Sciatic nerve (tissue), 2 donors: ENCODE results near the gene GABBR2. TPM values are rescaled to one million over a fixed set of nuclear protein-coding genes. Genes with fewer than 3 reads are reported as not detected.

ENCODE experiments used
- ATAC-seq: fragments of 200-7000 bp; cut with Tn5 transposase; one replicate; pipeline ENCODE4 v1.9.1; 2020; ENCODE audit warnings: mild to moderate bottlenecking, moderate library complexity
- DNase-seq: peaks from one replicate; pipeline ENCODE4 v3.0.0-alpha.2; 2020; ENCODE audit warnings: low spot score
- intact Hi-C: fragments of 100-400 bp; cut with DNase I; formaldehyde crosslinking; loops from one replicate; pipeline ENCODE4 v1.14.2; 2022
- total RNA-seq: library from RNA; stranded (reverse); fragmentation: NEBNext Ultra II Directional; extraction: Animal tissue kit (Norgen Biotek cat#: 25700); gene quantifications from one replicate; pipeline ENCODE4 v1.2.1, GENCODE V29; 2021
- donor health status: DM: no; HTN: no; CAD: no.
- donor health status: DM: no; HTN: no; CAD: no.

The GABBR2 gene
- total RNA-seq, 1 donor from 2014 or later, result 0.49 TPM

- no peak for ATAC-seq
- intact Hi-C loops, result no loop called here
- no peak for DNase-seq
Measured at GRCh38 chr9:98330831-98331230, 377.9 kb downstream of the GABBR2 start.

- intact Hi-C loops, result no loop called here
- DNase-seq, result no peak
- ATAC-seq, result no peak
Measured at GRCh38 chr9:98329904-98330303, 378.8 kb downstream of the GABBR2 start.

- DNase-seq, result no peak
- no peak for ATAC-seq
- intact Hi-C loops, result no loop called here
Measured at GRCh38 chr9:98329281-98329680, 379.5 kb downstream of the GABBR2 start.

GRCh38 chr9:98328770-98329169 is 380.0 kb downstream of the GABBR2 start:
- ATAC-seq, result no peak
- intact Hi-C loops, result no loop called here
- DNase-seq, result no peak

- intact Hi-C loops, result no loop called here
- ATAC-seq (no peak), DNase-seq (no peak)
Measured at GRCh38 chr9:98328141-98328540, 380.6 kb downstream of the GABBR2 start.

- intact Hi-C loops, result no loop called here
Measured at GRCh38 chr9:98327249-98327561, 381.5 kb downstream of the GABBR2 start.

GRCh38 chr9:98326459-98327248 is 382.1 kb downstream of the GABBR2 start:
- ATAC-seq, result no peak
- intact Hi-C loops, result no loop called here
- no peak for DNase-seq

More at GRCh38 chr9:98327249-98327561, 381.5 kb downstream of the GABBR2 start:
- DNase-seq (no peak), ATAC-seq (no peak)

- intact Hi-C loops, result no loop called here
- no peak for ATAC-seq
- DNase-seq, result no peak
Measured at GRCh38 chr9:98324801-98325200, 383.9 kb downstream of the GABBR2 start.

GRCh38 chr9:98323831-98324135 is 385.0 kb downstream of the GABBR2 start:
- DNase-seq, result no peak
- peak; percentile 38 for ATAC-seq
- intact Hi-C loops, result no loop called here

- DNase-seq (no peak), ATAC-seq (peak; percentile 23)
- intact Hi-C loops, result no loop called here
Measured at GRCh38 chr9:98323051-98323830, 385.5 kb downstream of the GABBR2 start.

GRCh38 chr9:98321269-98321668 is 387.5 kb downstream of the GABBR2 start:
- no peak for ATAC-seq

GRCh38 chr9:98318834-98319478 is 389.8 kb downstream of the GABBR2 start:
- ATAC-seq, result no peak
- DNase-seq, result no peak
- intact Hi-C loops, result loop anchor here (10.0 kb wide), 1 partner anchor 456 kb away; no protein-coding TSS in a partner anchor

More at GRCh38 chr9:98321269-98321668, 387.5 kb downstream of the GABBR2 start:
- DNase-seq, result no peak
- intact Hi-C loops, result no loop called here

- ATAC-seq (no peak), DNase-seq (no peak)
- intact Hi-C loops, result loop anchor here (10.0 kb wide), 1 partner anchor 457 kb away; no protein-coding TSS in a partner anchor
Measured at GRCh38 chr9:98318041-98318790, 390.5 kb downstream of the GABBR2 start.

- DNase-seq (no peak), ATAC-seq (no peak)
- intact Hi-C loops, result loop anchor here (10.0 kb wide), 1 partner anchor 458 kb away; no protein-coding TSS in a partner anchor
Measured at GRCh38 chr9:98317134-98317857, 391.4 kb downstream of the GABBR2 start.

- no peak for DNase-seq
- intact Hi-C loops, result loop anchor here (10.0 kb wide), 1 partner anchor 458 kb away; no protein-coding TSS in a partner anchor
- ATAC-seq, result no peak
Measured at GRCh38 chr9:98316445-98317133, 392.1 kb downstream of the GABBR2 start.

GRCh38 chr9:98315551-98316060 is 393.1 kb downstream of the GABBR2 start:
- DNase-seq, result peak; percentile 88
- intact Hi-C loops, result loop anchor here (10.0 kb wide), 1 partner anchor 459 kb away; no protein-coding TSS in a partner anchor
- ATAC-seq, result peak; percentile 93

- DNase-seq (no peak), ATAC-seq (no peak)
- intact Hi-C loops, result loop anchor here (10.0 kb wide), 1 partner anchor 460 kb away; no protein-coding TSS in a partner anchor
Measured at GRCh38 chr9:98315067-98315453, 393.7 kb downstream of the GABBR2 start.
